Neural cell (in vitro differentiated cells): Measurements from ENCODE around the gene SAMD4A. TPM values are rescaled to one million over a fixed set of nuclear protein-coding genes. Genes with fewer than 3 reads are reported as not detected.

Experiments
- H2AFZ ChIP-seq: fragments of 200-600, 300-800 bp; sonication (generic), shearing (Covaris generic); 2 replicates; pipeline ENCODE4 v1.6.0; 2014; ENCODE audit warnings: low read depth, mild to moderate bottlenecking, antibody characterized with exemption, low read length, moderate library complexity
- H3F3A ChIP-seq: fragments of 200-600 bp; shearing (Covaris generic); 2 replicates; pipeline ENCODE4 v1.6.1; 2016; ENCODE audit warnings: mild to moderate bottlenecking, moderate library complexity, mixed read lengths, antibody characterized with exemption, low read length; ENCODE audit not compliant: insufficient read depth, poor library complexity, severe bottlenecking
- H3K27ac ChIP-seq: fragments of 200-600, 300-800 bp; sonication (generic), shearing (Covaris generic); 2 replicates; pipeline ENCODE4 v1.5.1; 2014; ENCODE audit warnings: mild to moderate bottlenecking, low read length, moderate library complexity
- H3K27me3 ChIP-seq: fragments of 300-800, 200-600 bp; sonication (generic), shearing (Covaris generic); 2 replicates; pipeline ENCODE4 v1.6.0; 2014; ENCODE audit warnings: mild to moderate bottlenecking, low read depth, low read length, moderate library complexity; ENCODE audit not compliant: insufficient read depth
- H3K36me3 ChIP-seq: fragments of 300-800, 200-600 bp; sonication (generic), shearing (Covaris generic); 2 replicates; pipeline ENCODE4 v1.5.1; 2014; ENCODE audit warnings: mild to moderate bottlenecking, antibody characterized with exemption, low read length, moderate library complexity; ENCODE audit not compliant: insufficient read depth
- H3K4me2 ChIP-seq: fragments of 300-800, 200-600 bp; sonication (generic), shearing (Covaris generic); 2 replicates; pipeline ENCODE4 v1.6.0; 2014; ENCODE audit warnings: mild to moderate bottlenecking, low read length
- H3K4me3 ChIP-seq: fragments of 300-800, 200-600 bp; sonication (generic), shearing (Covaris generic); 2 replicates; pipeline ENCODE4 v1.5.1; 2014; ENCODE audit warnings: mild to moderate bottlenecking, low read length, moderate library complexity
- H3K79me2 ChIP-seq: fragments of 200-600 bp; shearing (Covaris generic); replicated peaks from 2 replicates; pipeline ENCODE4 v1.6.0; 2014; ENCODE audit warnings: mild to moderate bottlenecking, low read length, moderate library complexity; ENCODE audit not compliant: insufficient read depth
- H3K9ac ChIP-seq: fragments of 300-800, 200-600 bp; sonication (generic), shearing (Covaris generic); 2 replicates; pipeline ENCODE4 v1.6.1; 2016; ENCODE audit warnings: mild to moderate bottlenecking, low read length, mixed read lengths
- H3K9me2 ChIP-seq: fragments of 200-600 bp; shearing (Covaris generic); 2 replicates; pipeline ENCODE4 v1.6.1; 2016; ENCODE audit warnings: mild to moderate bottlenecking, low read length, mixed read lengths; ENCODE audit not compliant: insufficient read depth
- H3K9me3 ChIP-seq: fragments of 200-600, 300-800 bp; sonication (generic), shearing (Covaris generic); 2 replicates; pipeline ENCODE4 v1.6.1; 2016; ENCODE audit warnings: mild to moderate bottlenecking, mixed run types, low read length, moderate library complexity, mixed read lengths
- H4K20me1 ChIP-seq: fragments of 200-600 bp; shearing (Covaris generic); 2 replicates; pipeline ENCODE4 v1.6.1; 2016; ENCODE audit warnings: mild to moderate bottlenecking, mixed run types; ENCODE audit not compliant: insufficient read depth
- EP300 ChIP-seq: fragments of 450-650 bp; conservative IDR thresholded peaks from 2 replicates; pipeline ENCODE4 v1.6.1; 2014; ENCODE audit warnings: antibody characterized with exemption, mild to moderate bottlenecking, moderate library complexity; ENCODE audit not compliant: poor library complexity, severe bottlenecking
- EZH2 ChIP-seq: fragments of 200-600, 300-800 bp; shearing (Covaris generic), sonication (generic); IDR thresholded peaks from 2 replicates; pipeline ENCODE4 v1.6.1; 2014; ENCODE audit warnings: antibody characterized with exemption, low read length, borderline replicate concordance, mild to moderate bottlenecking; ENCODE audit not compliant: insufficient read depth, poor library complexity, severe bottlenecking
- MXI1 ChIP-seq: fragments of 450-650 bp; conservative IDR thresholded peaks from 2 replicates; pipeline ENCODE4 v1.6.1; 2014; ENCODE audit warnings: antibody characterized with exemption, mild to moderate bottlenecking; ENCODE audit not compliant: poor library complexity, severe bottlenecking
- POLR2AphosphoS5 ChIP-seq: IDR thresholded peaks from 2 replicates; pipeline ENCODE4 v1.6.1; 2012
- RAD21 ChIP-seq: fragments of 450-650 bp; conservative IDR thresholded peaks from 2 replicates; pipeline ENCODE4 v1.6.1; 2014; ENCODE audit warnings: antibody characterized with exemption, mild to moderate bottlenecking, moderate library complexity
- REST ChIP-seq: IDR thresholded peaks from 2 replicates; pipeline ENCODE4 v1.6.1; 2012; ENCODE audit warnings: borderline replicate concordance
- SMC3 ChIP-seq: fragments of 450-650 bp; conservative IDR thresholded peaks from 2 replicates; pipeline ENCODE4 v1.6.1; 2014; ENCODE audit warnings: antibody characterized with exemption, mild to moderate bottlenecking, moderate library complexity; ENCODE audit not compliant: poor library complexity
- TAF1 ChIP-seq: IDR thresholded peaks from 2 replicates; pipeline ENCODE4 v1.6.1; 2012; ENCODE audit warnings: low read depth
- polyA plus RNA-seq: library from polyadenylated mRNA; depleted of rRNA; stranded (reverse); fragments of >200 nt; gene quantifications from 2 replicates; pipeline ENCODE4 v1.2.3, GENCODE V29; 2014
- TF ChIP-seq, protein P1 (sequence below): fragments of 450-650 bp; IDR thresholded peaks from 2 replicates; pipeline ENCODE4 v1.5.1; 2014; ENCODE audit warnings: antibody characterized with exemption, mild to moderate bottlenecking, moderate library complexity; ENCODE audit not compliant: poor library complexity, severe bottlenecking

Gene SAMD4A
- polyA plus RNA-seq, 1 donor from 2014 or later = 1.0 TPM

GRCh38 chr14:54659365-54659764, 92.4 kb downstream of the SAMD4A start:
- no peaks in the 10 kb centered on the region for H3K9me3 ChIP-seq
- no peaks in the 10 kb centered on the region for H4K20me1 ChIP-seq
- no peaks in the 10 kb centered on the region for H3K27me3 ChIP-seq
- H3K36me3 ChIP-seq = no peaks in the 10 kb centered on the region
- no peak overlapping the region for H3K27ac ChIP-seq
- TF ChIP-seq POLR2AphosphoS5 (no peak), TAF1 (no peak), EP300 (no peak), REST (no peak), MXI1 (no peak), RAD21 (no peak), SMC3 (no peak), EZH2 (no peak)
- TF ChIP-seq, protein P1, sequence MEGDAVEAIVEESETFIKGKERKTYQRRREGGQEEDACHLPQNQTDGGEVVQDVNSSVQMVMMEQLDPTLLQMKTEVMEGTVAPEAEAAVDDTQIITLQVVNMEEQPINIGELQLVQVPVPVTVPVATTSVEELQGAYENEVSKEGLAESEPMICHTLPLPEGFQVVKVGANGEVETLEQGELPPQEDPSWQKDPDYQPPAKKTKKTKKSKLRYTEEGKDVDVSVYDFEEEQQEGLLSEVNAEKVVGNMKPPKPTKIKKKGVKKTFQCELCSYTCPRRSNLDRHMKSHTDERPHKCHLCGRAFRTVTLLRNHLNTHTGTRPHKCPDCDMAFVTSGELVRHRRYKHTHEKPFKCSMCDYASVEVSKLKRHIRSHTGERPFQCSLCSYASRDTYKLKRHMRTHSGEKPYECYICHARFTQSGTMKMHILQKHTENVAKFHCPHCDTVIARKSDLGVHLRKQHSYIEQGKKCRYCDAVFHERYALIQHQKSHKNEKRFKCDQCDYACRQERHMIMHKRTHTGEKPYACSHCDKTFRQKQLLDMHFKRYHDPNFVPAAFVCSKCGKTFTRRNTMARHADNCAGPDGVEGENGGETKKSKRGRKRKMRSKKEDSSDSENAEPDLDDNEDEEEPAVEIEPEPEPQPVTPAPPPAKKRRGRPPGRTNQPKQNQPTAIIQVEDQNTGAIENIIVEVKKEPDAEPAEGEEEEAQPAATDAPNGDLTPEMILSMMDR = no peak
- no peak overlapping the region for H3K4me2 ChIP-seq
- H3K79me2 ChIP-seq = no peaks in the 10 kb centered on the region
- no peak overlapping the region for H3K9ac ChIP-seq
- H2AFZ ChIP-seq = no peak overlapping the region
- H3K9me2 ChIP-seq = no peaks in the 10 kb centered on the region
- no peak overlapping the region for H3K4me3 ChIP-seq
- H3F3A ChIP-seq = no peaks in the 10 kb centered on the region

DNA sequence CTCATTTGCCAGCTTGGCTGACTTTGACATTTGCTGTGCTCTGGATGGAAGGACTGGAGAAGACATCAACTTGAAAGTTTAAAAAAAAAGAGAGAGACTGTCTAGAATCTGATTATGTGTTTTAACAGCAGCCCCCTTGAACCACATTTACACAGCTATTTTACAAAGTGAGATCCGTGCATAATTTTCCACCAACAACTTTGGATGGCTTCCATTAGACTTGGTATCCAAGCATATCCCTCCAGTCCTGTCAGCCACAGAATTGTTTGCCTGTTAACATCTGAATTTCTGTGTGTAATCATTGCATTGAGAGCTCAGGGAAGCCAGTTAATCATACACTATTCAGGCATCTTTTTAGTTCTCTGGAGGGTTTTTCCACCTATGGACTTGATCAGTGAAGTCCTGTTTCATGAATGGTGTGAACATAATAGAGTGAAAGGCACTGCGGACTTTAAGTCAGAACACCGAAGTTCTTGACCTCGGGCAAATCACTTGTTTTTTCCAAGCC, 93.7 kb downstream of the SAMD4A start:
- Histone ChIP-seq H2AFZ (no peak overlapping the region), H3K4me3 (no peak overlapping the region), H3K79me2 (no peaks in the 10 kb centered on the region), H3K36me3 (no peaks in the 10 kb centered on the region), H3K9ac (no peak overlapping the region), H3K27me3 (no peaks in the 10 kb centered on the region), H3F3A (no peaks in the 10 kb centered on the region), H3K9me2 (no peaks in the 10 kb centered on the region), H3K4me2 (no peak overlapping the region), H3K9me3 (no peaks in the 10 kb centered on the region), H4K20me1 (no peaks in the 10 kb centered on the region), H3K27ac (no peak overlapping the region)
- no peak for TF ChIP-seq EP300
- no peak for TF ChIP-seq MXI1
- no peak for TF ChIP-seq TAF1
